Measurements from ENCODE around the gene RTRAF. TPM values are rescaled to one million over a fixed set of nuclear protein-coding genes. Genes with fewer than 3 reads are reported as not detected.

The RTRAF gene
- total and polyA plus RNA-seq, 2 of the 8 experiments (the other 6 are each of a cell fraction or from before 2014, with no cell fraction given) = 149 to 359 TPM

DNA sequence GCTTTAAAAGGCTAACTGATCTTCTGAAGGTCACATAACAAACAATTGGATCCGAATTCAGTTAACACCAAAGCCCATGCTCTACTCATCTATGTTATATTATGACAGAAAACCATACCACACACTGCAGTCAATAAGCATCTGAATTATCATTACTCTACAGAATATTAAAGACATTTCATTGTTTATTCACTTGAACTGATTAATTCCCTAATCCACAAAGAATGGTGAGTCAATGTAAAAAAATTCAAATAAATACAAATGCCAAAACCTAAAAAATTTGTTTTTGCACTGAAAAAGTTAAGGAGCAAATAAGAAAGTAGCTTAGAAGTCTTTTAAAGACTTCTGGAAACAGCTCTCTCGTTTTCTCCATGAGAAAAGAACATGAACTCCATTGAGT, 65.8 kb downstream of the RTRAF start:
- no peaks in the 10 kb centered on the region for H3K9me3 ChIP-seq (ENCODE audit: insufficient read depth in 2 of 2, low read depth in 1 of 2, low read length in 1 of 2)
- no peak overlapping the region for H4K91ac ChIP-seq (replicated peaks; ENCODE audit: insufficient read length, low read length)
- no peaks in the 10 kb centered on the region for H4K20me1 ChIP-seq (replicated peaks in 1 of 2; ENCODE audit: control insufficient read depth in 1 of 2, insufficient read depth in 2 of 2, low read length in 2 of 2)
- no peak overlapping the region for H3K18ac ChIP-seq (ENCODE audit: extremely low read depth, low read length)
- no peak overlapping the region for H2AFZ ChIP-seq (ENCODE audit: low read length)
- no peak overlapping the region for H3K56ac ChIP-seq (replicated peaks; ENCODE audit: insufficient read length, low read depth, low read length)
- ChIA-PET POLR2A (ENCODE audit: partially characterized antibody) (no interaction called here), CTCF (ENCODE audit: partially characterized antibody) (interaction anchor here (0.9 to 1.3 kb wide), 3 partner anchors 32 to 77 kb away, joined by 3 read pairs; no protein-coding TSS in a partner anchor)
- DNase-seq (ENCODE audit: low read depth in 1 of 2, low spot score in 2 of 2) = no peak
- no peak overlapping the region for H2BK120ac ChIP-seq (replicated peaks; ENCODE audit: low read depth, low read length)
- FAIRE-seq = no peak
- no peak overlapping the region for H3K4me3 ChIP-seq (ENCODE audit: extremely low read depth in 1 of 4, insufficient read depth in 2 of 4, low read depth in 3 of 4, low read length in 4 of 4)
- no peak overlapping the region for H4K5ac ChIP-seq (ENCODE audit: insufficient read length, low read depth, low read length)
- no peak overlapping the region for H2BK5ac ChIP-seq (ENCODE audit: low read depth, low read length)
- no peaks in the 10 kb centered on the region for H3K23me2 ChIP-seq (ENCODE audit: low read depth, low read length)
- H3K4me1 ChIP-seq (replicated peaks in 1 of 4; ENCODE audit: control insufficient read depth in 3 of 4, insufficient read depth in 4 of 4, low read length in 3 of 4) = no peaks in the 10 kb centered on the region
- no peak overlapping the region for H2BK12ac ChIP-seq (ENCODE audit: low read depth, low read length)
- H3K36me3 ChIP-seq (ENCODE audit: control insufficient read depth in 2 of 4, insufficient read depth in 4 of 4, low read length in 3 of 4) = no peaks in the 10 kb centered on the region
- no peaks in the 10 kb centered on the region for H3K27me3 ChIP-seq (replicated peaks in 1 of 4; ENCODE audit: control insufficient read depth in 3 of 4, extremely low read depth in 1 of 4, insufficient read depth in 3 of 4, low read length in 3 of 4)
- H3K27ac ChIP-seq (ENCODE audit: low read depth, low read length) = no peak overlapping the region
- no peak overlapping the region for H3K9ac ChIP-seq (replicated peaks in 1 of 4; ENCODE audit: extremely low read depth in 1 of 4, low read depth in 3 of 4, low read length in 3 of 4)
- H2AK5ac ChIP-seq (ENCODE audit: low read depth, low read length) = no peak overlapping the region
- no peaks in the 10 kb centered on the region for H3K79me1 ChIP-seq (ENCODE audit: low read depth, low read length)
- H3K4ac ChIP-seq (replicated peaks; ENCODE audit: insufficient read length, low read depth, low read length) = no peak overlapping the region
- no peak overlapping the region for H3K4me2 ChIP-seq (ENCODE audit: insufficient read depth in 1 of 2, low read depth in 2 of 2, low read length in 2 of 2)
- no peak overlapping the region for H2BK20ac ChIP-seq (ENCODE audit: low read length)
- no peak overlapping the region for H2BK15ac ChIP-seq (ENCODE audit: low read length)
- H3K14ac ChIP-seq (ENCODE audit: insufficient read length) = no peak overlapping the region
- WGBS, 2 experiments (ENCODE audit: extremely low coverage in 1 of 2, insufficient coverage in 1 of 2, insufficient read length in 1 of 2, insufficient replicate concordance in 2 of 2, low coverage in 1 of 2, low lambda C conversion rate in 2 of 2, missing lambda C conversion rate in 1 of 2) = 91% methylated on average over 2 of the region's 2 CpGs; no CpG with 5 or more reads in 1 of the 2 experiments
- no peaks in the 10 kb centered on the region for H3K79me2 ChIP-seq (ENCODE audit: control insufficient read depth in 1 of 2, insufficient read depth in 2 of 2, low read length in 2 of 2)
- H3K23ac ChIP-seq (ENCODE audit: insufficient read length) = no peak overlapping the region
- no peak overlapping the region for H4K8ac ChIP-seq (ENCODE audit: extremely low read depth, insufficient read depth, low read length)
- TF ChIP-seq ZNF274 (IDR thresholded peaks at IDR 0.05; ENCODE audit: borderline replicate concordance, extremely low read depth, low read length) (no peak), KDM4A (IDR thresholded peaks at IDR 0.05; ENCODE audit: low read depth, low read length, severe bottlenecking) (no peak)

Measured in H1 (cell line).